HG03520 (cell line): Measurements from ENCODE around the gene PCBP3.

Source experiments
- ATAC-seq: cut with Tn5 transposase; IDR thresholded peaks from one replicate; pipeline ENCODE4 v1.9.1; 2021; ENCODE audit warnings: mild to moderate bottlenecking, moderate library complexity; ENCODE audit not compliant: unreplicated experiment

The PCBP3 gene

DNA sequence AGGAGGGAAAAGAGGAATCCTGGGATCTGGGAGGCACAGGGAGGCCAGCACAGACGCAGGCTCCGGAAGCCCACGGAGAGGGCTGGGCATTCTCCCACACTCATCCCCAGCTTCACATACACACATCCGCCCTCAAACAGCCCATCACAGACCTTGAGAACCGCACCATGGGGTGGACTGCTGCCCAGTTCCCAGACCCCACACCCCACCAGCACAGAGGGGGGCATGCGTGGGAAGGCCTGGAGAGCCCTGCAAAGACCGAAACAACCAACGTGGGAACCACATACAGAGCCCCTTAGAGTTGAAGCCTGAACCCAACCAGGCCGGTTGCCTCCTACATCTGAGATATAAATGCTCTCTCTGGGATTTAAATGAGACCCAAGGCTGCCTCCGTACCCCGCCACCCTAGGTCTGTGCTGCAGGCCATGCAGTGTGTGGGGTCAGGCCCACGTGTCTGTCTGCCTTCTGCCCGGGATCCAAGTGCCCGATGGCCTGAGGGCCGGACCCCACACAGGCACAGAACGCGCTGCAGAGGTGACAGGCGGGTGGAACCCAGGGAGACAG is 211.8 kb downstream of the PCBP3 start:
- ATAC-seq: no peak

- no peak for ATAC-seq
These were observed 212.9 kb downstream of the PCBP3 start for GRCh38 chr21:45856442-45856841.

- no peak for ATAC-seq
These were observed 213.4 kb downstream of the PCBP3 start for GRCh38 chr21:45856906-45857305.

GRCh38 chr21:45857761-45858160 is 214.2 kb downstream of the PCBP3 start:
- ATAC-seq: no peak

- ATAC-seq: no peak
These were observed 214.7 kb downstream of the PCBP3 start for GRCh38 chr21:45858180-45858579.

DNA sequence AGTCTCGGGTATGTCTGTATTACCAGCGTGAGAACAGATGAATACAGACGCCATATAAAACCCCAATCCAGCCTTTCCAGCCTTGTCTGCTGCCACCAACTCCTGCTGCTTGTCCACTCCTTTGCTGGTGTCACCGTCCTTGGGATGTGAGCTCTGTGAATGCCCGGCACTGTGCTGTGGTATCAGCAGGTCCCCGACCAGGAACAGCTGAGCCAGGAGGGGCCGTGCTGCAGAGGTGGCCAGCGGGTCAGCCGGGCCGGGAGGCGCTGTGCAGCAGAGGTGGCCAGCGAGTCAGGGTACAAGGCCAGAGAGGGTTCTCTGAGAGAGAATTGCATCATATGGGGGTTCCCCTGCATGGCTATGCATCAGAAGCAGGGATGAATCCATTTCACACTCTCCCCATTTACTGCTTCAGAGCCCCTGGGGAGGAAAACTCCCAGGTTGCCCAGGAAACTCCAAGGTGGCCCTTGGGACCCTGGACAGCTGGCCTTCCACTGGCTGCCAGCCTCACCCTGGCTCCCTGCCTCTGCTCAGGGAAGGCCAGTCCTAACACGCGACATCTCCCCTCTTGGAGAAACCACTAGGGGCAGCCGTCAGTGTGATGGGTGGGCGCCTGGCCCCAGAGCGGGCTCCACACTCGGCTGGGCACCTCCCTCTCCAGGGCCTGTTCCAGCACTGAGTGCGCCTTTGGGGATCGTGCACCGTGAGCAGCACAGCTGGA is 215.7 kb downstream of the PCBP3 start:
- no peak for ATAC-seq

DNA sequence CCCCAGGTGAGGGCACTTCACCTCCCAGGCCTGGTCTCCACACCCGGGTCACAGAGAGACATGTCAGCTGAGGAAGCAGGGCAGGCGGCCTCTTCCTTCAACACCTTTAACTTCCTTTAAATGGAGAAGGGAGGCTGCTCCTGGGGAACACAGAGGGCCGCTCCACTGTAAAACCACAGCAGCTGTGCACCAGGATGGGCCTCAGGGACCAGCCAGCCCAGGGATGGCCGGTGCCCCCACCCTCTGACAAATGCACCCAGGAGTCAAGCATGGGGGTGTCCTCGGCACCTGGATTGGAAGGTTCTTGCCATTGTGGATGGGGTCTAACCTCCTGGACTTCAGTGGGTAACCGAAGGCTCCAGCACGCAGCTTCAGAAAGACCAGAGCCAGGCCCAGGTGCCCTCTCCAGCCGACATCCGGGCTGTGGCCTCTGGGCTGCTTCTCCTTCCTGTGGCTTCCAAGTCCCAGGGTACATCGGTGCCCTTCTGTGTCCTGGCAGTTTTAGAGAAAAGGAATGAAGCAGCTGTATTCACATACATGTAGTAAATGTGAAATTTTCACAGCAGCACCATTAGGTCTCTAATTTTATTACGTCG is 216.3 kb downstream of the PCBP3 start:
- ATAC-seq: no peak

DNA sequence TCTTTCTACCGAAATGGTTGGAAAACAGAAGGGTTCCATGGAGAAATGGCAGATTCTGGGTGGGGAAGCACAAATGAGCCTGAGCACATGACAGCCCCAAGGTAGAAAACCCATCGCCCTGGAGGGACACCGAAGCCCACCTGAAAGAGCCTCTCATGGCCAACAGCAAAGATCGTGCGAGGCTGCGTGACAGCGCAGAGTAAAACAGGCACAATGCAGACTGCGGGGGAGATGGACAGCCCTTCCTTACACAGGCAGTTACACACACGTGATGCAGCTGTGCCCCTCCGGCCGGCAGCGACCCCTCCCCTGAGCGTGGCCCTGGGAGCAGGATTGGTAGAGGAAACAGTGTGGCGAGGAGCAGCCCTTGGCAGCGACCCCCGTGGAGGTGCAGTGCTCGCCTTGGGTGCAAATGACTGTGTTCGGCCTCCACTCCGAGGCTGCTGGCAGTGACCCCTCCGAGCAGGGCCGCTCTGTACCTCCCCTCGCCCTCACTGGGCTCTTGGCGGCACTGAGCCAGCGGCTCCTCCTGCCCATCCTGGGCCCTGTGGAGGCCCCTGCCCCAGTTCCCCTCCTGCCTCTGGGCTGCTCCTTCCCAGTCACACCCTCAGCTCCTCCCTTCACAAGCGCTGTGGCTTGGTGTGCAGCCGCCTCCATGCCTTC is 217.1 kb downstream of the PCBP3 start:
- ATAC-seq: no peak

DNA sequence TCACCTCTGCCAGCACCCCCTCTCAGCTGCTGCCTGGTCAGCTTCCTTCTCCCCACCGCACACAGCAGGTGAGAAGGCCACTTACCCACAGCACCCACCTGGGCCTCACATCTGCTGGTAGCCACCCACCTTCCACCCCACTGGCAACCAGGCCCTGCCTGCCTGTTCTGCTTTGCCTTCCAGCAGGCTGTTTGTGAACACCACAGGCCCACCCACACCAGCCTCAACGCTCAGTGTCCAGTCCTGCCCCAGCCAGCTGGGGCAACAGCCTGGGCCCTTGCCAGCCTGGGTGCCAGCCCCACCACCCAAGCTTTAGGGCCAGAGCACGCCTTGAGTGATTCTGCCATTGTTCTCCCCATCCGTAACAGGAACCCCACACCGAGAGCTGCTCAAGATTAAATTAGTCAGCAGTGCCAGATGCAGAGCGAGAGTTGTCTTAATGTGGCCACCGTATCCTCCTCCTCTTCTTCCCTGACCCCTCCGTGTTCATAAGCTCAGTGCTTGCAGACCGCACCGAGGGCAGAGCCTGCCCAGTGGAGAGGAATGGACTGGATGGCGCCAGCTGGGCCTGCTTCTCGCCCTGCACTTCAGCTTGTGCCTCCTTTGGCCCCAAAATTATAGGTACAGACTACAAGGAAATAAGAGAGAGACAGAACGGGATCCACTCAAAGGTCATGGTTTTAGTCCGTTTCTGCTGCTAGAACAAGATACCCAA is 217.8 kb downstream of the PCBP3 start:
- ATAC-seq: no peak

DNA sequence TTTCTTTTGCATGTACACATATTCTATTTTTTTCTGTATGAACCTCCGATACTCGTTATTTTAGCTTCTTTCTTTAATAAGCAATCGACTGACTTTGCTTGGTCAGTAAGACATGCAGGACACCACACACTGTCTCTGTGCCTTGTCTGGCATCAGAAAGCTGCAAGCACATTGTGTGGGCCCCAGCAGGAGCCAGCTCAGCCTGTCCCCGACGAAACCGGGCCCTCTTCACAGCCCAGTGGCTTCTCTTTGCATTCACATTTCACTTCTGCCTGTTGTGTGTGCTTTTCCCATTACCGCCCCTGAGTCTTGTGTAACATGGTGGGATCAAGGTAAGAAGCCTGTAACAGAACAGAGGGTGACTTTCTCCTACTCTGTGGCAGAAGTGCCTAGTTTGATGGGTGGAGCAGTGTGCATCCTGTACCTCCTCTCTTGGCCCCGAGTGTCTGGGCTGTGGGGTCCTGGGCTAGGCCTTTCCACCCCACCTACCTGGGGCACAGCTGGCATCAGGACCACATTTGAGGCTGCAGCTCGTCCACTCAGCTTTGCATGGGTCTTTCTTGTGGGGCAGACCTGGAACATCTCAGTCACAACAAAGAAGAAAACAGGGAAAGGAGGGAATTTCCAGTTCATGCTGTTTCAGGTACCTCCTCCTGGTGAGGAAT is 219.2 kb downstream of the PCBP3 start:
- no peak for ATAC-seq

DNA sequence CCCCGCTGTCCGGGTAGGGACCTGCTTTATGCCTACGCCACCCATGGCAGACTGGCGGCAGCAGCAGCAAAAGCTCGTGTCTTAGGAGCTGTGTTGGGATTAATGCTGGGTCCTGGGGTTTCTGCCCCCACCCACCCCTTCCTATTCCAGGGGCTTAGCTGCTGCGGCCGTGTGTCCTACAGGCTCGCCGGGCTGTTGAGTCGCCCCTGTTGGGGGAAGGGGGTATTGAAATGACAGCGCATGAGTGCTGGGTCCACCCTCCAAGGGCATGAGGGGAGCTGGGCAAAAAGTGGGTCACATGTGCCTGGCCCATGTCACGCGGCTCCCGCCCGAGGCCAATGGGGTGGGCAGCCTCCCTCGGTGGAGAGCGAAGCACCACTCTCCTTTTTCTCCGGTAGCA is 219.7 kb downstream of the PCBP3 start:
- no peak for ATAC-seq

GRCh38 chr21:45863751-45864150 is 220.2 kb downstream of the PCBP3 start:
- no peak for ATAC-seq

DNA sequence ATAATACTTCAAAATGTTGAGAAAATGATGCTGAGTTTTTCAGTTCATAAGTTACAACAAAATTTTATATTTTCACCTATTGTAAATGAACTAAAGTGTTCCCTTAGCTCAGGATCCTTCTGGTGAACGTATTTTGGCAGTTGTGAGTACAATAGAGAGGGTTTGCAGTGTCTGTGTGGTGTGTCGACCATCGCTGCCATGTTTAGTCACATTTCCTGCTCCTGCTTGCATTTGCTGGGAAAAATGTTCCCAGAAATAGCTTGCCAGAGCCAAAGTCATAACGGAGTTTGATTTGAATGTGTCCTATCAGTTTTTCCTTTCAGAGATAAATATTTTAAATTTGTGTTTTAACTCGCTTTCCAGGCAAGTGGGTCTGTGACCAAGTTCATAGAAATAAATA is 220.9 kb downstream of the PCBP3 start:
- no peak for ATAC-seq

GRCh38 chr21:45865106-45865835 is 221.7 kb downstream of the PCBP3 start:
- no peak for ATAC-seq

DNA sequence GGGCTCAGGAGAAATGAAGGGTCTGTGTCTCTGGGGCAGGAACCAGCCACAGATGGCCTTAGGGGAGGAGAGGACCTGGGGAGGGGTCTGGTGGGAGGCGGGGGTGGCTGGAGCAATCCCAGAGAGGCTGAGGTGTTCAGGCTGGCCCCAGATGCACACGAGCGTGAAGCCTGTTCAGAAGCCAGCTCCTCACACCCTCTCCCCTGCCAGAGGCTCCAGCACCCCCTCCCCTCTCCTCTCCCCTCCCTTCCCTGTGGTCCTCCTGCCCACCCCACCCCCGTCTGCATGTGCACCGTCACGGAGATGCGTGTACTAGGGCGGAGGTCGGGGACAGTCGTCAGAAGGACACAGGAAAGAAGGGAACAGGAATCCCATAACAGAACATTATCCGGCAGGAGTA is 223.0 kb downstream of the PCBP3 start:
- ATAC-seq: no peak

DNA sequence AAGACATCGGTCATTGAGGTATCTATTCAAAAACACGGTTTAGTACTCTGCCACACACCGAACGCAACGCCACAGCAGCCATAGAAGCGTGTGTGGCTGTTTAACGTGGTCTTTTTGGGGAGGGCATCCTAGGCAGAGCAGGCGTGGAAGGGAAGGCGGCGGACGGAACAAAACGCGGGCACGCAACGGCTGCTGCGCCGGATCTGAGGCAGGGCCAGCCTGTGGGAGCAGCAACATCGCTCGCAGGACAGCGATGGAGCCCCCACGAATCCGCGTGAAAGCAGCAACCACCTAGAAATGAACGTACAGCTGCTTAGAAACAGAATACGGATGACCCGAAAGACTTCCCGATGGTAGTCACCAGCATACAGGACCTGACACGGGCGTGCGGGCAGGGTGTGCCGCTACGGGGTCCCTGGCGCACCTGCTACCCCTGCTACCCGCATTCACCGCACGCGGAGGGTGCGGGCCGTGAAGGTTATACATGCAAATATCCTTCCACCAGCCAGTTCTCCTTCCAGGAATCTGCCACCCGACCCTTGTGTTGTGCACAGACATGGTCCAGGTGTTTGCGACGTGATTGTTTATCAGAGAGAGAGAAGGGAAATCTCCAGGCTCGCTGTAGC is 223.6 kb downstream of the PCBP3 start:
- ATAC-seq: no peak

DNA sequence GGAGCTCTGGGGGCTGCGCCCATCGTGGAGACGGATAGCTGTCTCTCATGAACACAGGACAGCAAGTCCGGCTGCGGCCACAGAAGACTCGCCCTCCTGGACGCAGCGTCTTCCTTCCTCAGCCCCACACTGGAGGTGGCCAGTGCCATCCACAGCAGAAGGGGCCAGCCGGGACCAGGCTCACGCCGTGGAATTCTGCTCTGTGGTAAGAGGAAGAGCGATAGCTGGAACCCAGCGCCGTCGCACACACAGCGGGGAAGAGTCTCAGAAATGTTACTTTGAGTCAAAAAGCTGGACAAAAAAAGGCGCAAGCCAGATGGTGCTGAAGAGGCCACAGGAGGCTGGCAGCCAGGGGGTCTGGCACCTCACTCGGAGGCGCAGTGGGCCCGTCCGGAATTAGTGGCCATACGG is 224.2 kb downstream of the PCBP3 start:
- no peak for ATAC-seq

GRCh38 chr21:45868086-45868485 is 224.6 kb downstream of the PCBP3 start:
- ATAC-seq: no peak

GRCh38 chr21:45868488-45868887 is 225.0 kb downstream of the PCBP3 start:
- no peak for ATAC-seq
